Mesothelial cell of epicardium (in vitro differentiated cells): ENCODE data around the gene CAMK4. TPM values are rescaled to one million over a fixed set of nuclear protein-coding genes. Genes with fewer than 3 reads are reported as not detected.
"Not testable (repeated sequence)": the region's sequence is repeated elsewhere in the genome, so short reads cannot be mapped to it uniquely, and the experiment has no call there.

ENCODE experiments used
- DNase-seq, 2 experiments: peaks; one replicate each; pipeline ENCODE4 v3.0.0; 2021; ENCODE audit warnings: low spot score in 2 of 2; ENCODE audit not compliant: unreplicated experiment in 2 of 2
- H3K27ac Mint-ChIP-seq: 2 replicates; pipeline ENCODE4 v1.8.0; 2021; ENCODE audit warnings: mixed read lengths
- H3K27me3 Mint-ChIP-seq: 2 replicates; pipeline ENCODE4 v1.8.0; 2021; ENCODE audit warnings: low read depth, mixed read lengths
- H3K36me3 Mint-ChIP-seq: 2 replicates; pipeline ENCODE4 v1.8.0; 2021; ENCODE audit warnings: mixed read lengths
- H3K4me1 Mint-ChIP-seq: 2 replicates; pipeline ENCODE4 v1.8.0; 2021; ENCODE audit warnings: mixed read lengths
- H3K4me3 Mint-ChIP-seq: 2 replicates; pipeline ENCODE4 v1.8.0; 2021; ENCODE audit warnings: mild to moderate bottlenecking, moderate library complexity, mixed read lengths
- H3K9me3 Mint-ChIP-seq: 2 replicates; pipeline ENCODE4 v1.8.0; 2021; ENCODE audit warnings: mixed read lengths
- total RNA-seq: library from RNA; stranded (reverse); gene quantifications from 3 replicates; pipeline ENCODE4 v1.2.1, GENCODE V29; 2021
- TF ChIP-seq, protein P1 (sequence below): fragments of 200-600 bp; sonication (generic); IDR thresholded peaks from one replicate; pipeline ENCODE4 v1.5.0; 2021; ENCODE audit warnings: antibody characterized with exemption; ENCODE audit not compliant: unreplicated experiment

CAMK4 gene
- total RNA-seq, 1 donor from 2014 or later: 13.3 TPM

DNA sequence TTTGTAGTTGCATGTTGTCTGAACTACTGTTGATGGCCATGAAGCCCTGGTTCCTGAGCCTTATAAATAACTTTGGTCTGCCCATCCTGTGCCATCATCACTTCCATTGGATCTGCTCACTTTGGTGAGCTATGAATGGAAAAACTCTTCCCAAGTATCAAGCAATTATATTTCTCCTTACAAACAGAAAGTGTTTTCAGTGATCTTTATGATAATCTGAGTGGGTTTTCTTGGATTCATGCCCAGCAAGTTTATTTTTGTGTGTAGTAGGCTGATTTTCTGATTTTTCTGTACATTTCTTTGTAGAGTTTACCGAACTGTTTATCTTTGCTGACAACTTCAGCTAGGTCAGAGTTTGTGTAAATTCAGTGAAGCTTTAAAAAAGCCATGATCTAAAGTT lies 31.0 kb downstream of the CAMK4 start:
- peaks cover 11% of the 10 kb centered on the region for H3K36me3 Mint-ChIP-seq
- no peak for DNase-seq
- H3K27ac Mint-ChIP-seq: no peak overlapping the region
- TF ChIP-seq, protein P1, sequence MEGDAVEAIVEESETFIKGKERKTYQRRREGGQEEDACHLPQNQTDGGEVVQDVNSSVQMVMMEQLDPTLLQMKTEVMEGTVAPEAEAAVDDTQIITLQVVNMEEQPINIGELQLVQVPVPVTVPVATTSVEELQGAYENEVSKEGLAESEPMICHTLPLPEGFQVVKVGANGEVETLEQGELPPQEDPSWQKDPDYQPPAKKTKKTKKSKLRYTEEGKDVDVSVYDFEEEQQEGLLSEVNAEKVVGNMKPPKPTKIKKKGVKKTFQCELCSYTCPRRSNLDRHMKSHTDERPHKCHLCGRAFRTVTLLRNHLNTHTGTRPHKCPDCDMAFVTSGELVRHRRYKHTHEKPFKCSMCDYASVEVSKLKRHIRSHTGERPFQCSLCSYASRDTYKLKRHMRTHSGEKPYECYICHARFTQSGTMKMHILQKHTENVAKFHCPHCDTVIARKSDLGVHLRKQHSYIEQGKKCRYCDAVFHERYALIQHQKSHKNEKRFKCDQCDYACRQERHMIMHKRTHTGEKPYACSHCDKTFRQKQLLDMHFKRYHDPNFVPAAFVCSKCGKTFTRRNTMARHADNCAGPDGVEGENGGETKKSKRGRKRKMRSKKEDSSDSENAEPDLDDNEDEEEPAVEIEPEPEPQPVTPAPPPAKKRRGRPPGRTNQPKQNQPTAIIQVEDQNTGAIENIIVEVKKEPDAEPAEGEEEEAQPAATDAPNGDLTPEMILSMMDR: no peak
- H3K27me3 Mint-ChIP-seq: peaks cover 2% of the 10 kb centered on the region
- peaks cover 13% of the 10 kb centered on the region for H3K4me1 Mint-ChIP-seq
- H3K4me3 Mint-ChIP-seq: no peak overlapping the region
- peaks cover 15% of the 10 kb centered on the region for H3K9me3 Mint-ChIP-seq

DNA sequence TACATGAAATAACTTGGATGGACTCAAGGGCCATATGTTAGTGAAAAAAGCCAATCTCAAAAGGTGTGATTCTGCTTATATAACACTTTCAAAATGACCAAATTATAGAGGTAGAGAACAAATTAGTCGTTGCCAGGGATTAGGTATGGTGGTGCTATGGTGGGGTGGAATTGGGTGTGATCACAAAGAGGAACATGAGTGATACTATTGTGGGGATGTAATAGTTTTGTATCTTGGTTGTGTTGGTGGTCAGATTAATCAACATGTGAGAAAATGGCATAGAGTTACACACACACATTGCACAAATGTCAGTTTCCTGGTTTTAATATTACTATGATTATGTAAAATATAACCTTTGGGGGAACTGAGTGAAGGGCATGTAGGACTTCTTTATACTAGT lies 31.9 kb downstream of the CAMK4 start:
- Mint-ChIP-seq H3K9me3 (peaks cover 15% of the 10 kb centered on the region), H3K27me3 (no peaks in the 10 kb centered on the region), H3K27ac (no peak overlapping the region), H3K4me3 (no peak overlapping the region), H3K36me3 (peaks cover 11% of the 10 kb centered on the region), H3K4me1 (peaks cover 13% of the 10 kb centered on the region)
- TF ChIP-seq, protein P1: no peak
- DNase-seq: no peak

DNA sequence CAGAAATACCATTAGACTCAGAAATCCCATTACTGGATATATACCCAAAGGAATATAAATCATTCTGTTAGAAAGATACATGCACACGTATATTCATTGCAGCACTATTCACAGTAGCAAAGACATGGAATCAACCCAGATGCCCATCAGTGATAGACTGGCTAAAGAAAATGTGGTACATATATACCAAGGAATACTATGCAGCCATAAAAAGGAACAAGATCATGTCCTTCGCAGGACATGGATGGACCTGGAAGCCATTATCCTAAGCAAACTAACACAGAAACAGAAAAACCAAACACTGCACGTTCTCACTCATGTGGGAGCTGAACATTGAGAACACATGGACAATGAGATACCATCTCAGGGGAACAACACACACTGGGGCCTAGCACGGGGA lies 33.4 kb downstream of the CAMK4 start:
- Mint-ChIP-seq H3K4me1 (peaks cover 13% of the 10 kb centered on the region), H3K9me3 (peaks cover 15% of the 10 kb centered on the region), H3K36me3 (peaks cover 11% of the 10 kb centered on the region)
- not testable (repeated sequence) for H3K27me3 Mint-ChIP-seq, H3K27ac Mint-ChIP-seq, H3K4me3 Mint-ChIP-seq, DNase-seq

DNA sequence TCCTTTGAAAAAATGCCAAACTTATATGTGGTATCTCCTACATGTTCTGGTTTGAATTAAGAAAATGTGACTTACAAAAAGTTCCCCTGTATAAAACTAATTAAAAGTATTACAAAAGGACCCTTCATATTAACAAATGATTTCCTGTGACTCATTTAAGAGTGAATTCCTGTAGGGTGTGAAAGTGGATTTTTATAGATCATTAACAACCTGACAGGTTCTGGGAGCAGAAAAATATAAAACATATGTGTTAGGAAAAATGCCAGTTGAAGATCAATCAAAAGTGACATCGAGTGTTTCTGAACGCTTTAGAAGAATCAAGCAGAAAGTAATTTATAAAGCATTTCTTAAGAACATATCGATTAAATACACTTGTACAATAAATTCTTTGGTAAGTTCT lies 35.5 kb downstream of the CAMK4 start:
- peaks cover 15% of the 10 kb centered on the region for H3K9me3 Mint-ChIP-seq
- H3K27ac Mint-ChIP-seq: no peak overlapping the region
- no peak for DNase-seq
- peaks cover 11% of the 10 kb centered on the region for H3K36me3 Mint-ChIP-seq
- TF ChIP-seq, protein P1: no peak
- H3K4me1 Mint-ChIP-seq: peaks cover 14% of the 10 kb centered on the region
- H3K27me3 Mint-ChIP-seq: no peaks in the 10 kb centered on the region
- no peak overlapping the region for H3K4me3 Mint-ChIP-seq

DNA sequence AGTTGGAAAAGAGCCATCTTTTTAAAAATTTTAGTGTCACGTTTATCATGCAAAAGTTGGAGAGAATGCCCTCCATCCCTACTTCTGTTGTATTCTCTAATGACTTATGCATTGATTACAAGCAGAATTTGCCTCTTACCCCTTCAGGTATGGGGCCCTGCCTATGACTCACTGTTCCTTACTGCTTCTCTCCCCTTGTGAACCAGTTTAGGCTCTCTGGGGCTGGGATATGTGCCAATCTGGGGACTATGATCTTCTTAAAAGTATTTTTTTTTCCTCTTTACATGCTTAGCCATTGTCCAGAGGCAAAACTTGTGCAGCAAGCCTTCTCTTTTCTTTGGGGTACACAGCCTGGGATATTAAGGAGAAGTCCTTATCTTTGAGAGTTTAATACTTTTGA lies 37.4 kb downstream of the CAMK4 start:
- Mint-ChIP-seq H3K27ac (no peak overlapping the region), H3K36me3 (peaks cover 11% of the 10 kb centered on the region), H3K4me1 (peaks cover 7% of the 10 kb centered on the region), H3K4me3 (no peak overlapping the region), H3K9me3 (peaks cover 15% of the 10 kb centered on the region), H3K27me3 (no peaks in the 10 kb centered on the region)
- DNase-seq: no peak
- TF ChIP-seq, protein P1: no peak

DNA sequence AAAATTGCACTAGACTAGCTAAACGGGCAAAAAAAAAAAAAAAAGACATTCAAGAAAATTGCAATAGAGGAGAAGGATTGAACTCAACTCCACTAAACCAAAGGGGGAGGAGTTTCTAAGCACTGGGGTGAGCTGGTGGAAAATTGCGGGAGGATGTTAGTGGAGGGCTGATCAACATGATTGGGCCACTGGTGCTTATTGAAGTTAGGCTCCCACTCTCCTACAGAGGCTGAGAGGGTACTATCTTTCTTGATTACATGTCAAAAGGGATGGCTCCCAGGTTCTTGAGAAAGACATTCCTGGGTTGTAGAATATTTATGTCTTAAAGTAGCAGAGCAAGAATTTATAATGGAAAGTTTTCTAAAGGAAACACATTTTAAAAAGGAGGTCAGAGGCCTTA lies 38.0 kb downstream of the CAMK4 start:
- peaks cover 9% of the 10 kb centered on the region for H3K9me3 Mint-ChIP-seq
- no peak overlapping the region for H3K27ac Mint-ChIP-seq
- peaks cover 6% of the 10 kb centered on the region for H3K36me3 Mint-ChIP-seq
- no peak overlapping the region for H3K4me3 Mint-ChIP-seq
- peaks cover 7% of the 10 kb centered on the region for H3K4me1 Mint-ChIP-seq
- no peak for DNase-seq
- H3K27me3 Mint-ChIP-seq: no peaks in the 10 kb centered on the region
- TF ChIP-seq, protein P1: no peak
